IMR-90 (cell line): ENCODE data around the gene FAM53B. TPM values are rescaled to one million over a fixed set of nuclear protein-coding genes. Genes with fewer than 3 reads are reported as not detected.

Experiments used
- ATAC-seq: fragments of 200-7000 bp; cut with Tn5 transposase; 2 replicates; pipeline ENCODE4 v1.9.1; 2020; ENCODE audit warnings: low read depth, mild to moderate bottlenecking, moderate library complexity
- BruUV-seq: library from RNA; stranded (reverse); fragments of 400-500 nt; replicated peaks from 2 replicates; lab custom pipeline; 2021; lab: Mats Ljungman, UMichigan
- CTCF ChIA-PET: fragments of 300-600 bp; formaldehyde crosslinking; extraction: SDS; loops from one replicate; lab custom pipeline; 2021; ENCODE audit warnings: antibody characterized with exemption; lab: Yijun Ruan, JAX
- POLR2A ChIA-PET: fragments of 300-600 bp; sonication (Branson Sonifier 250); formaldehyde crosslinking; loops from one replicate; lab custom pipeline; 2022; ENCODE audit warnings: antibody characterized with exemption; ENCODE audit not compliant: unreplicated experiment; lab: Charles Lee
- DNase-seq: peaks from one replicate; pipeline ENCODE4 v3.0.0; 2013
- H2AFZ ChIP-seq: replicated peaks from 2 replicates; pipeline ENCODE3; 2013; ENCODE audit warnings: low read length, mild to moderate bottlenecking; ENCODE audit not compliant: poor library complexity
- H2AK5ac ChIP-seq: 2 replicates; pipeline ENCODE4 v1.6.1; 2013; ENCODE audit warnings: low read depth, low read length, inconsistent platforms
- H2AK9ac ChIP-seq: replicated peaks from 2 replicates; pipeline ENCODE3; 2013; ENCODE audit warnings: mild to moderate bottlenecking, low read depth, low read length, moderate library complexity; ENCODE audit not compliant: poor library complexity
- H2BK120ac ChIP-seq: 2 replicates; pipeline ENCODE4 v1.6.1; 2013; ENCODE audit warnings: low read depth, low read length, inconsistent platforms
- H2BK15ac ChIP-seq: 3 replicates; pipeline ENCODE4 v1.6.1; 2013; ENCODE audit warnings: low read depth, low read length, inconsistent platforms
- H2BK20ac ChIP-seq: 2 replicates; pipeline ENCODE4 v1.6.1; 2013; ENCODE audit warnings: low read depth, mild to moderate bottlenecking, inconsistent platforms, low read length, moderate library complexity
- H2BK5ac ChIP-seq: 2 replicates; pipeline ENCODE4 v1.6.1; 2013; ENCODE audit warnings: mild to moderate bottlenecking, low read depth, low read length, inconsistent platforms; ENCODE audit not compliant: poor library complexity, severe bottlenecking
- H3K14ac ChIP-seq: replicated peaks from 2 replicates; pipeline ENCODE4 v1.6.1; 2013; ENCODE audit warnings: low read depth, low read length, inconsistent platforms
- H3K18ac ChIP-seq: 2 replicates; pipeline ENCODE4 v1.6.1; 2013; ENCODE audit warnings: low read depth, low read length, control low read depth
- H3K23ac ChIP-seq: 2 replicates; pipeline ENCODE4 v1.6.1; 2013; ENCODE audit warnings: low read depth, low read length, inconsistent platforms
- H3K27ac ChIP-seq: 2 replicates; pipeline ENCODE4 v1.5.1; 2013; ENCODE audit warnings: mild to moderate bottlenecking, control low read depth, low read length; ENCODE audit not compliant: insufficient read depth
- H3K27me3 ChIP-seq: 2 replicates; pipeline ENCODE4 v1.6.1; 2013; ENCODE audit warnings: low read length; ENCODE audit not compliant: control insufficient read depth, insufficient read depth
- H3K36me3 ChIP-seq: 2 replicates; pipeline ENCODE4 v1.6.1; 2013; ENCODE audit warnings: low read length, mixed read lengths; ENCODE audit not compliant: control insufficient read depth, insufficient read depth
- H3K4ac ChIP-seq: 2 replicates; pipeline ENCODE4 v1.6.1; 2013; ENCODE audit warnings: low read depth, low read length, inconsistent platforms
- H3K4me1 ChIP-seq: 2 replicates; pipeline ENCODE4 v1.6.1; 2013; ENCODE audit warnings: low read length, mixed read lengths; ENCODE audit not compliant: control insufficient read depth, insufficient read depth
- H3K4me2 ChIP-seq: 2 replicates; pipeline ENCODE4 v1.6.1; 2013; ENCODE audit warnings: low read depth, mild to moderate bottlenecking, control low read depth, low read length, moderate library complexity
- H3K4me3 ChIP-seq: 2 replicates; pipeline ENCODE4 v1.5.1; 2013; ENCODE audit warnings: low read depth, mild to moderate bottlenecking, control low read depth, low read length, moderate library complexity; ENCODE audit not compliant: insufficient read depth
- H3K56ac ChIP-seq: 2 replicates; pipeline ENCODE4 v1.6.1; 2013; ENCODE audit warnings: low read length, inconsistent platforms; ENCODE audit not compliant: insufficient read depth; ENCODE audit errors: extremely low read depth
- H3K79me1 ChIP-seq, 2 experiments: 2 replicates each; pipeline ENCODE4 v1.6.1; 2013; ENCODE audit warnings: low read length in 2 of 2, inconsistent platforms in 1 of 2, low read depth in 1 of 2
- H3K9ac ChIP-seq: 2 replicates; pipeline ENCODE4 v1.6.1; 2013; ENCODE audit warnings: low read depth, low read length, control low read depth
- H3K9me1 ChIP-seq: 2 replicates; pipeline ENCODE4 v1.6.1; 2013; ENCODE audit warnings: low read length, inconsistent platforms; ENCODE audit not compliant: insufficient read depth
- H3K9me3 ChIP-seq: 2 replicates; pipeline ENCODE4 v1.6.1; 2013; ENCODE audit warnings: low read length; ENCODE audit not compliant: control insufficient read depth, insufficient read depth
- H4K20me1 ChIP-seq: 2 replicates; pipeline ENCODE4 v1.6.1; 2013; ENCODE audit warnings: low read length, inconsistent platforms; ENCODE audit not compliant: insufficient read depth
- H4K5ac ChIP-seq: 2 replicates; pipeline ENCODE4 v1.6.1; 2013; ENCODE audit warnings: mild to moderate bottlenecking, low read depth, low read length, control low read depth
- H4K8ac ChIP-seq, 2 experiments: 2 replicates each; pipeline ENCODE4 v1.6.1; 2013; ENCODE audit warnings: low read depth in 2 of 2, low read length in 2 of 2, control low read depth in 1 of 2, inconsistent platforms in 1 of 2
- H4K91ac ChIP-seq: 2 replicates; pipeline ENCODE4 v1.6.1; 2013; ENCODE audit warnings: low read depth, low read length, inconsistent platforms; ENCODE audit not compliant: insufficient read depth
- ELK1 ChIP-seq: fragments of 150-350 bp; IDR thresholded peaks from 2 replicates; pipeline ENCODE4 v1.6.1; 2016; ENCODE audit warnings: low read depth, mild to moderate bottlenecking, low read length, moderate library complexity, borderline replicate concordance
- MAFK ChIP-seq: IDR thresholded peaks from 2 replicates; pipeline ENCODE4 v1.6.1; 2012; ENCODE audit warnings: low read depth, low read length, improper control_type of control experiment
- MAZ ChIP-seq: IDR thresholded peaks from 2 replicates; pipeline ENCODE4 v1.6.1; 2012; ENCODE audit warnings: low read depth, mild to moderate bottlenecking, low read length, improper control_type of control experiment, moderate library complexity, borderline replicate concordance
- MXI1 ChIP-seq: IDR thresholded peaks from 2 replicates; pipeline ENCODE4 v1.6.1; 2012; ENCODE audit warnings: low read depth, mild to moderate bottlenecking, low read length, moderate library complexity, borderline replicate concordance
- NFE2L2 ChIP-seq: fragments of 150-350 bp; IDR thresholded peaks from 2 replicates; pipeline ENCODE4 v1.6.1; 2016; ENCODE audit warnings: low read depth, mild to moderate bottlenecking, low read length
- WGBS, 2 experiments: methylation state at CpG; one replicate each; pipeline versions ENCODE4 v1.1.5 to v1.1.7; 2013; ENCODE audit warnings: missing lambda C conversion rate in 2 of 2; ENCODE audit not compliant: insufficient read length in 1 of 2; ENCODE audit errors: extremely low coverage in 2 of 2; 5-methylcytosine and 5-hydroxymethylcytosine counted together
- dilution Hi-C: fragments of 300-500 bp; cut with HindIII; formaldehyde crosslinking; loops from one replicate; pipeline ENCODE4 v1.14.3; 2018; ENCODE audit warnings: low sequenced_read_pairs; ENCODE audit not compliant: unreplicated experiment
- in situ Hi-C: fragments of 300-500 bp; cut with MboI; formaldehyde crosslinking; loops from 3 replicates; pipeline ENCODE4 v1.14.3; 2019; ENCODE audit warnings: low sequenced_read_pairs, inconsistent platforms, mixed read lengths
- intact Hi-C: fragments of 100-400 bp; cut with micrococcal nuclease; formaldehyde crosslinking; loops from 2 replicates; pipeline ENCODE4 v1.10.0; 2022
- polyA plus RNA-seq, 3 experiments: library from polyadenylated mRNA; depleted of rRNA; stranded (reverse); fragments of >200 nt; gene quantifications; 2 replicates each; pipeline ENCODE4 v1.2.3, GENCODE V29; 2012; ENCODE audit warnings: low replicate concordance in 1 of 3
- total RNA-seq: library from RNA; depleted of rRNA; stranded (reverse); fragments of >200 nt; gene quantifications from 2 replicates; pipeline ENCODE4 v1.2.3, GENCODE V29; 2012
- TF ChIP-seq, protein P1 (sequence below): conservative IDR thresholded peaks from 2 replicates; pipeline ENCODE4 v1.5.1; 2012; ENCODE audit warnings: mild to moderate bottlenecking, low read depth, low read length, improper control_type of control experiment
- TF ChIP-seq, protein P2 (sequence below): fragments of 150-350 bp; IDR thresholded peaks from 2 replicates; pipeline ENCODE4 v1.6.1; 2017; ENCODE audit warnings: mild to moderate bottlenecking, antibody characterized with exemption, low read length, low read depth

The FAM53B gene
- total and polyA plus RNA-seq, 2 of the 4 experiments (the other 2 are of a cell fraction), result 3.8 to 5.7 TPM

DNA sequence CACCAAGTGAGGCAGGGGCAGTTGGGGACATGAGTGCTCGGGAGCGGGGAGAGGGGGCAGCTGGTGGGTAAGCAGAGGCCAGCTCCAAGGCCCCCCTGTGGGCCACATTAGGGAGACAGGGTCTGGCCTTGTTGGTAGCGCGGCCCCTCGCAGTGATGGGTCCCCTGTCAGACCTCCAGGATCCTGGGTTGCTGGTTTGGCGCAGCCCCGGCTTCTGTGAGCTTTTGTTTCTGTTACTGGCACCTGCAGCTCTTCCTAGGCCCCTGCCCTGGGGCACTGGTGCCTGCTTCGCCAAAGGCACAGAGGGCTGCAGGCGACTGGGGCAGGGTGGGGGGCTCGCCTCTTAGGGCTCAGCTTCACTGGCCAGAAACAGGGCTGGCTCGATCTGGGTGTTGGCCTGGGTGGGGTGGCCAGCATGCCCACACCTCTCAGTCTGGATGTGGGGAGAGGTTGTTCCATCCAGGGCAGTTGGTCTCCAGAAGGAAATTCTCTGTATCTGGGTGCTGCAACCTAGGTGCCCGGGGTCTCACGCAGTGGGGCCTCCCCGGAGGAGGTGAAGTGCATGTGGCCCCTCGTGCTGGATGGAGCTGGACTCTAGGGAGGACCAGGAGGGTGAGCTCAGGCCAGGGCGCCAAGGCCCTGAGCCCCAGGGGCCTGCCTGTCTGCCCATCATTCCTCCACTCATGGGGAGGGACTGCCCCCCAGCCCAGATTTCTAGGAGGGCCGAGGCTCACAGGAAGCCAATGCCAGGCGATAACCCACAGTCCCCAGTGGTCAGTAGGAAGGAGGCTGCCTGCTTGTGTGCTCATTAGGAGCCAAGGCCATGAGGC is 143.9 kb downstream of the FAM53B start:
- Histone ChIP-seq H4K20me1 (no peaks in the 10 kb centered on the region), H2BK120ac (no peak overlapping the region), H4K5ac (no peak overlapping the region), H3K18ac (no peak overlapping the region), H3K9me3 (no peaks in the 10 kb centered on the region), H4K8ac (no peak overlapping the region), H3K9ac (no peak overlapping the region), H2AK9ac (no peak overlapping the region), H3K79me1 (no peaks in the 10 kb centered on the region), H2AFZ (no peak overlapping the region), H2BK15ac (no peak overlapping the region), H3K4ac (no peak overlapping the region), H3K14ac (no peak overlapping the region), H3K9me1 (no peaks in the 10 kb centered on the region), H2BK5ac (no peak overlapping the region), H2BK20ac (no peak overlapping the region), H3K56ac (no peak overlapping the region), H3K23ac (no peak overlapping the region), H3K4me1 (no peaks in the 10 kb centered on the region), H3K4me3 (no peak overlapping the region), H4K91ac (no peak overlapping the region), H3K4me2 (no peak overlapping the region), H3K36me3 (no peaks in the 10 kb centered on the region), H2AK5ac (no peak overlapping the region), H3K27ac (no peak overlapping the region), H3K27me3 (peaks cover 4% of the 10 kb centered on the region; the same call in 1 of the 2 replicates)
- in situ Hi-C loops (no loop called here), intact Hi-C loops (no loop called here), dilution Hi-C loops (no loop called here)
- ChIA-PET POLR2A (no interaction called here), CTCF (no interaction called here)
- WGBS, 2 experiments, result 85% methylated on average over 5 of the region's 18 CpGs; no CpG with 5 or more reads in 1 of the 2 experiments
- ATAC-seq (no peak), DNase-seq (no peak)
- TF ChIP-seq MAZ (no peak), MXI1 (no peak), MAFK (no peak), NFE2L2 (no peak), ELK1 (no peak)
- TF ChIP-seq, protein P1, sequence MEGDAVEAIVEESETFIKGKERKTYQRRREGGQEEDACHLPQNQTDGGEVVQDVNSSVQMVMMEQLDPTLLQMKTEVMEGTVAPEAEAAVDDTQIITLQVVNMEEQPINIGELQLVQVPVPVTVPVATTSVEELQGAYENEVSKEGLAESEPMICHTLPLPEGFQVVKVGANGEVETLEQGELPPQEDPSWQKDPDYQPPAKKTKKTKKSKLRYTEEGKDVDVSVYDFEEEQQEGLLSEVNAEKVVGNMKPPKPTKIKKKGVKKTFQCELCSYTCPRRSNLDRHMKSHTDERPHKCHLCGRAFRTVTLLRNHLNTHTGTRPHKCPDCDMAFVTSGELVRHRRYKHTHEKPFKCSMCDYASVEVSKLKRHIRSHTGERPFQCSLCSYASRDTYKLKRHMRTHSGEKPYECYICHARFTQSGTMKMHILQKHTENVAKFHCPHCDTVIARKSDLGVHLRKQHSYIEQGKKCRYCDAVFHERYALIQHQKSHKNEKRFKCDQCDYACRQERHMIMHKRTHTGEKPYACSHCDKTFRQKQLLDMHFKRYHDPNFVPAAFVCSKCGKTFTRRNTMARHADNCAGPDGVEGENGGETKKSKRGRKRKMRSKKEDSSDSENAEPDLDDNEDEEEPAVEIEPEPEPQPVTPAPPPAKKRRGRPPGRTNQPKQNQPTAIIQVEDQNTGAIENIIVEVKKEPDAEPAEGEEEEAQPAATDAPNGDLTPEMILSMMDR, result no peak
- TF ChIP-seq, protein P2, sequence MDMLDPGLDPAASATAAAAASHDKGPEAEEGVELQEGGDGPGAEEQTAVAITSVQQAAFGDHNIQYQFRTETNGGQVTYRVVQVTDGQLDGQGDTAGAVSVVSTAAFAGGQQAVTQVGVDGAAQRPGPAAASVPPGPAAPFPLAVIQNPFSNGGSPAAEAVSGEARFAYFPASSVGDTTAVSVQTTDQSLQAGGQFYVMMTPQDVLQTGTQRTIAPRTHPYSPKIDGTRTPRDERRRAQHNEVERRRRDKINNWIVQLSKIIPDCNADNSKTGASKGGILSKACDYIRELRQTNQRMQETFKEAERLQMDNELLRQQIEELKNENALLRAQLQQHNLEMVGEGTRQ, result no peak
- BruUV-seq, result no TSS peak
